ENCODE measurements around the gene APOM.

GRCh38 chr6:31705931-31706330 lies 50.2 kb downstream of the APOM start:
- no peak for TF ChIP-seq CTCF (IDR thresholded peaks at IDR 0.05; ENCODE audit: low read depth, low read length, missing input control)
- no peak for TF ChIP-seq MAX (IDR thresholded peaks at IDR 0.05)
- no peak for TF ChIP-seq EGR1 (IDR thresholded peaks at IDR 0.05; ENCODE audit: low read depth in 2 of 2)
- no peak for TF ChIP-seq GABPA (IDR thresholded peaks at IDR 0.05 in 1 of 2, conservative IDR thresholded peaks at IDR 0.05 in 1 of 2)
- no peak for TF ChIP-seq SP1 (IDR thresholded peaks at IDR 0.05)
- no peak for TF ChIP-seq RXRA (IDR thresholded peaks at IDR 0.05)
- TF ChIP-seq RAD21 (IDR thresholded peaks at IDR 0.05): no peak
- TF ChIP-seq REST (IDR thresholded peaks at IDR 0.05): no peak
- no peak for TF ChIP-seq JUND (IDR thresholded peaks at IDR 0.05)
- TF ChIP-seq ZBTB33 (IDR thresholded peaks at IDR 0.05): no peak

Measured in liver (tissue), 3 donors.